Measurements from ENCODE around the gene MFGE8.
"Not testable (repeated sequence)": the region's sequence is repeated elsewhere in the genome, so short reads cannot be mapped to it uniquely, and the experiment has no call there.

MFGE8 gene

GRCh38 chr15:88913017-88913849 lies at the start of gene MFGE8:
Gene MFGE8, minus strand, starts transcription at chr15:88913379. Its CDS starts 60 bp downstream, at chr15:88913319.
- peak; percentile 92 for DNase-seq

GRCh38 chr15:88959445-88959844 lies 46.3 kb upstream of the MFGE8 start:
- DNase-seq: no peak

DNA sequence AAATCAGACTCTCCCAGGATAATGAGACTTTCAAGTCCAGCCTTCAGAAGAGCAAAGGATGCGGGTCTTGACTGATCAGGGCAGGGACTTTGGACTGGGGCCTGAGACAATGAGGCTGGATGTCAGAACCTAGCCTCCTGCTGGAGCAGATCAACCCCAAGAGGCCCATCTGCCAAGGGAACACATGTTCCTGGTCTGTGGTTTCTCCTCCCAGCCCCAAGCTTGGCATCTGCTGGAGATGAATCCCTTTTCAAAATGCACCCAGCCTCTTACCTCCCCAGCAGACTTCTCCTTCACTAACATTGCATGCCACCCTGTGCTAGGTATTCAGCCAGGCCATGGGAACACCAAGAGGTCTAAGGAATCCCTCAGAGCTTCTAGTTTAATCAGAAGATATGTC lies 43.7 kb upstream of the MFGE8 start:
- DNase-seq: no peak

GRCh38 chr15:88956263-88956662 lies 43.1 kb upstream of the MFGE8 start:
- DNase-seq: no peak

GRCh38 chr15:88954431-88955277 lies 41.5 kb upstream of the MFGE8 start:
- DNase-seq: peak; percentile 40

DNA sequence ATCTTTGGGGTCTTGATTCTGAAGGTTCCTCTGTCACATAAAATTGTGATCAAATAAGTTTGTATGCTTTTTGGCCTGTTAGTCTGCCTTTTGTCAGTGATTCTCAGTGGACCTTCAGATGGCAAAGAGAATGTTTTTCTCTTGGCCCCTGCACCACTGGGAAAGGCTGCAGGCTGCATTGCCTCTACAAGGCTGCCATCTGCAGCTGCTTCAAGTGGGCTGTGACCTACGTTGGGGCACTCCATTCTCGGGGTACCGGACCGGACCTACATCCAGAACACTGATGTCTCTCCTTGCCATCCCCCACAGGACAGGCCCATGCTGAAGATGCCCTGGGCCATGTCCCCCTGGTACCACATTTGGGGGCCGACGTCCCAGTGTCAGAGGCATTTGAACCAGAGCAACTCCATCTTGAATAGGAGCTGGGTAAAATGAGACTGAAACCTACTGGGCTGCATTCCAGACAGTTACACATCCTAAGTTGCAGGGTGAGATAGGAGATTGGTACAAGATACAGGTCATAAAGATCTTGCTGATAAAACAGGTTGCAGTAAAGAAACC lies 37.5 kb upstream of the MFGE8 start:
- no peak for DNase-seq

DNA sequence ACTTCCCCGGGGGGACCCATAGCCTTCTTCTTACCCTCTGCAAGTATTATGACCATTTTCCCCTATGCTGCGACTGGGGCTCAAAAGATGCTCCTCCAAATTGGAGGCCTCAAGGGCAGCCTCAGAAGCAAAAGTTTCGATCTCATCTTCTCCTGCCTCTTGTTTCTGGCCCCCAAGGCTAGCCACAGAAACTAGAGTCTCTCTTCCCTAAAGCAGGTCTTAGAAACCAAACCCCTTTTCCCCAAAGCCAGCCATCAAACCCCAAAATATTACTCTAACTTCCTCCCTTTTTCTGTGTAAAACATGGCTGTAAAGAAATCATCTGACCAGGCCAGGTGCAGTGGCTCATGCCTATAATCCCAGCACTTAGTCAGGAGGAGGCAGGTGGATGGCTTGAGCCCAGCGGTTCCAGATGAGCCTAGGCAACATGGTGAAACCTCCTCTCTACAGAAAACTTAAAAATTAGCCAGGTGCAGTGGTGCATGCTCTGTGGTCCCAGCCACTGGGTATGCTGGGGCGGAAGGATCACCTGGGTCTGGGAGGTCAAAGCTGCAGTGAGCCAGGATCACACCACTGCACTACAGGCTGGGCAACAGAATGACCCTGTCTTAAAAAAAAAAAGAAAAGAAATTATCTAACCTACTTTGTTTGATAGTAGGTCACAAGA lies 36.7 kb upstream of the MFGE8 start:
- no peak for DNase-seq

DNA sequence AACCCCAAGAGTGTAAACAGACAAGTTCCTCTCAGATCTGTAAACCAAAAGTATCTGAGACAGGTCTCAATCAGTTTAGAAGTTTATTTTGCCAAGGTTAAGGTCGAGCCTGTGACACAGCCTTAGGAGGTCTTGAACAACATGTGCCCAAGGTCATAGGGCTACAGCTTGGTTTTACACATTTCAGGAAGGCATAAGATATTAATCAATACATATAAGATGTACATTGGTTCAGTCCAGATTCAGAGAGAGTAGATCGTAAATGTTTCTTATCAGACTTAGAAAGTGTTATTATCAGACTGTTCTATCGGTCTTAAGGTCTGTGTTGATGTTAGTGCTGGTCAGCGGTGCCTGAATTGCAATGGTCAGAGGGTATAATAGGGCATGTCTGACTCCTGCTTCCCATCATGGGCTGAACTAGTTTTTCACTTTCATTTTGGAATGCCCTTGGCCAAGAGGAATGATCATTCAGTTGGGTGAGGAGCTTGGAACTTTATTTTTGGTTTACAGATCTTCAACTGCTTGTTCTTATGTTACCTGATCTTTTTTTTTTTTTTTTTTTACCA lies 27.0 kb upstream of the MFGE8 start:
- DNase-seq: no peak

DNA sequence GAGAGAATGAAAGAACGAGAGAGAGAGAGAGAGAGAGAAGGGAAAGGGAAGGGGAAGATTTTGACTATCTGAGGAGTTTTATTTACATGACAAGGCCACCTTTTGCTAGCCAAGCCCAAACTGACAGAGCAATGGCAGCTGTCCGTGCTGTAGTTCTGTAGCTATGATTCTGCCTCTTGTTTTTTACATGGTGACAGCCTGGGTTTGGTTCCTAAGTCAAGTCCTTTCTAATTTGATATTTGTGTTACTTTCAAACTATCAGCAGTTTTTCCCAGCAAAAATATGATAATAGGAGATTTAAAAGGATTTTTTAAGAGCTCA lies 26.3 kb upstream of the MFGE8 start:
- DNase-seq: no peak

DNA sequence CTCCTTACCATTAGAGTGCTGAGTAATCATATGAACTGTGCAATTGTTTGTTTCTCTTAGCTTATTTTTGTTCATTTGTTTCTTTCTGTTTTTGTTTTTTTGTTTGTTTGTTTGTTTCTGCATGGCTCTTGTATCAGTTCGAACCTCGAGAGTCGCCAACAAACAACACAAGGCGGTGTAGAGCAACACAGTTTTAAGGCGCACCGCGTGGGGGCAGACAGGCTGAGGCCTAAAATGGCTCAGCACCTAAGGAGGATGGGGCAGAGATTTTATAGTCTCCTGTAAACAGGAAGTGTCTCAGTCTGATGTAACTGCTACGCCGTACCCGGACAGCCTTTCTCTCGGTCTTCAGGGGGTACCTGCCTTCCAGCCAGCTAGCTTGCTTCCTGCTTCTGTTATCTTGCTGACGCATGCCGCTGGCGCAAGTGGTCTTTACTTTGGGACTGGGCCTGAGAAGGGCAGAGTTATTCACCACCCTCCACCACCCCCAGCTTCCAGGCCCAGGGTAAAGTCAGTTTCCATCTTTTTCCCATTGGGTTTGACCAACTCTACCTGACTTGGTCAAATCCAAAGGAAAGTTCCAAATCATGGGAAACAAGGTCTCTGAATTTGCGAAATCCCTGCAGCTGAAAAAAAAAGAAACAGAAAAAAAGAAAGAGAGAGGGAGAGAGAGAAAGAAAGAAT lies 25.8 kb upstream of the MFGE8 start:
- no peak for DNase-seq

DNA sequence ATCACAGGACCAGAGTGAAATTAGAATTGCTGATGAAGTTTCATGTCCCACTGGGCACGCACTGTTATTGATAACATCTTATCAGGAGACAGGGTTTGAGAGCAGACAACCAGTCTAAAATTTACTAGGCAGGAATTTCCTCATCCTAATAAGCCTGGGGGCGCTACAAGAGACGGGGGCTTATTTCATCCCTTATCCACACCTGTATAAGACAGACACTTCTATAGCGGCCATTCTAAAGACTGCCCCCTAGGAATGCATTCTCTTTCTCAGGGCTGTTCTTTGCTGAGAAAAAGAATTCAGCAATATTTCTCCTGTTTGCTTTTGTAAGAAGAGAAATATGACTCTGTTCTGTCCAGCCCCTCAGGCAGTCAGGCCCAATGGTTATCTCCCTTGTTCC lies 21.3 kb upstream of the MFGE8 start:
- not testable (repeated sequence) for DNase-seq

GRCh38 chr15:88932875-88933330 lies 19.7 kb upstream of the MFGE8 start:
- DNase-seq: no peak

GRCh38 chr15:88932271-88932874 lies 19.2 kb upstream of the MFGE8 start:
- DNase-seq: no peak

DNA sequence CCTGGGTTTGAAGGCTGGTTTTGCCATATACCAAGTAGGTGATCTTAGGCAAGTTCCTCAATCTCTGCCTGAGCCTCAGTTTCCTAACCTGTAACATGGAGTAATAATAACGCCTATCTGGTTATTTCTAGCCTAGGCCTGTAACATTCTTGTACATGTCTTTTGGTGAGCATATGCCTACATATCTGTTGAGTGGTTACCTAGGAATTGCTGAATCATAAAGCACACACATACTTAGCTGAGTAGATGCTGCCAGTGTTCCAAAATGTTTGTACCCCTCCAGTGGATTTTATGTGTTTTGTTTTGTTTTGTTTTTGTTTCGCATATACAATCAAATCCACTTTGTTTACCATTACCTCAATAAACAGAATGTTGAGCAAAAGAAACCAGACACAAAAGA lies 17.4 kb upstream of the MFGE8 start:
- DNase-seq: no peak

GRCh38 chr15:88929358-88930098 lies 16.3 kb upstream of the MFGE8 start:
- DNase-seq: not testable (repeated sequence)

- not testable (repeated sequence) for DNase-seq
Observed at GRCh38 chr15:88928192-88928591, 15.0 kb upstream of the MFGE8 start.

GRCh38 chr15:88925648-88926047 lies 12.5 kb upstream of the MFGE8 start:
- not testable (repeated sequence) for DNase-seq

GRCh38 chr15:88920892-88921435 lies 7.8 kb upstream of the MFGE8 start:
- DNase-seq: not testable (repeated sequence)

DNA sequence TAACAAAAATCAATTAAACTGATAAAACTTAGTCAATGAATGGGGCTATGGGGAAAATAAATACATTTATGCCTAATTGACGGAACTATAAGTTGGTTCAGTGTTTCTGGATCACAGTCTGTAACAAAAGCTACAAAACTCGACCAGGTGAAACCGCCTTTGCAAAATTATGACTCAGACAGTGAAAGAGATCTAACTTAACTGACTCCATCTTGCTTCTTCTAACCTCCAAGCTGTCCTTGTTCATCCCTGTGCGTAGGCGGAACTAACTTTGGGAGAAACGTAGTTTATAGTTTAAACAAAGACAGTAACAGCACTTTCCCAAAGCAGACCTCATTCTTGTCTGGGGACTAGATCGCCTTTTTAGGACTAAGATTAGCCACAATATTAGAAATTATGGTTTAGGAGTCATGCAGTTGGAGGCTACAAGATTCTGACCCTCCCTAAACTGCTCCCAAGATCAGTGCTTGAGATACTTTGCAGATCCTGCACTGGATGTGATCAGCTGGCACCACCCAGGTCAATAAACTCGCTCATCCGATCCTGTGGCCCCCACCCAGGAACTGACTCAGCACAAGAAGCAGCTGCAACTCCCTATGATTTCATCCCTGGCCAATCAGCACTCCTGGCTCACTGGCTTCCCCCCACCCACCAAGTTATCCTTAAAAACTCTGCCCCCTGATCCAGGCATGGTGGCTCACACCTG lies 7.2 kb upstream of the MFGE8 start:
- DNase-seq: no peak

DNA sequence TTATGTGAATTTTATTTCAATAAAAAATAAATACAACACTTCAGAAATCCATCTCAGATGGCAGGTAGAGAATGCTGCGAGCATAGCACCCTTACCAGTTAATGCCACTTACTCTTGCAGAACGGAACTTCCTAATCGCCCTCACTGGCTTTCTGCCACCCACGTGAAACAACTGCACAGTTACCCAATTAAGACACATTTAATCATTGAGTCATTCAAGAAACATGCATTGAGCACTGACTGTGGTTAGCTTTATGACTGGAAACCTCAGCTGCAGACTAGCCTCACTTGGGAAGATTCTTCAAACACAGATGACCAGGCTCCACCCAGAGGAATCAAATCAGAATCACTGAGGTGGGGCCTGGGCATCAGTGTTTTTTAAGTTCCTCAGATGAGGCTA lies 5.6 kb upstream of the MFGE8 start:
- no peak for DNase-seq
